HEK293 (cell line): Measurements from ENCODE around the gene PTGFRN.

ENCODE experiments used
- CTCF ChIA-PET: fragments of 350-600 bp; formaldehyde crosslinking; extraction: SDS; loops from one replicate; lab custom pipeline; 2021; ENCODE audit warnings: antibody characterized with exemption; lab: Yijun Ruan, JAX
- POLR2A ChIA-PET: fragments of 300-600 bp; formaldehyde crosslinking; extraction: SDS; loops from one replicate; lab custom pipeline; 2020; ENCODE audit warnings: antibody characterized with exemption, inconsistent platforms; lab: Yijun Ruan, JAX
- H3K27ac ChIP-seq: fragments of 200-500 bp; sonication (Bioruptor generic); 2 replicates; pipeline ENCODE4 v1.5.1; 2014; ENCODE audit warnings: low read depth, low read length, control low read depth, inconsistent platforms; ENCODE audit errors: extremely low read depth
- H3K36me3 ChIP-seq, 2 experiments: fragments of 200-500 bp in 1 of 2; sonication (Bioruptor generic) in 1 of 2; 1 replicate in 1 of 2; 2 replicates in 1 of 2; pipeline ENCODE4 v1.5.1; 2014 to 2017; ENCODE audit warnings: inconsistent platforms in 2 of 2, low read length in 2 of 2; ENCODE audit not compliant: control insufficient read depth in 2 of 2, insufficient read depth in 1 of 2
- H3K4me1 ChIP-seq: fragments of 200-500 bp; sonication (Bioruptor generic); 2 replicates; pipeline ENCODE4 v1.5.1; 2014; ENCODE audit warnings: mild to moderate bottlenecking, low read length, inconsistent platforms; ENCODE audit not compliant: control insufficient read depth, insufficient read depth
- H3K4me3 ChIP-seq: 2 replicates; pipeline ENCODE4 v1.5.1; 2011; ENCODE audit warnings: low read depth, mild to moderate bottlenecking, control low read depth, low read length, moderate library complexity
- H3K9me3 ChIP-seq: fragments of 200-500 bp; sonication (Bioruptor generic); 2 replicates; pipeline ENCODE4 v1.5.1; 2014; ENCODE audit warnings: low read depth, low read length, inconsistent platforms; ENCODE audit not compliant: control insufficient read depth, insufficient read depth
- ATF2 ChIP-seq: fragments of 450-650 bp; formaldehyde crosslinking; IDR thresholded peaks from 2 replicates; pipeline ENCODE4 v1.5.1; 2016; ENCODE audit warnings: missing biosample characterization, missing genetic modification characterization, low read depth
- EGR2 ChIP-seq: fragments of 450-650 bp; formaldehyde crosslinking; IDR thresholded peaks from 2 replicates; pipeline ENCODE4 v1.5.1; 2016; ENCODE audit warnings: low read depth, missing biosample characterization, missing genetic modification characterization
- FEZF1 ChIP-seq: fragments of 450-650 bp; formaldehyde crosslinking; IDR thresholded peaks from 2 replicates; pipeline ENCODE4 v1.5.1; 2016; ENCODE audit warnings: missing biosample characterization, missing genetic modification characterization
- KLF16 ChIP-seq: fragments of 450-650 bp; formaldehyde crosslinking; IDR thresholded peaks from 2 replicates; pipeline ENCODE4 v1.5.1; 2017; ENCODE audit warnings: missing biosample characterization, missing genetic modification characterization
- ZFP41 ChIP-seq: fragments of 450-650 bp; formaldehyde crosslinking; IDR thresholded peaks from 2 replicates; pipeline ENCODE4 v1.5.1; 2016; ENCODE audit warnings: missing biosample characterization, missing genetic modification characterization, borderline replicate concordance
- ZNF146 ChIP-seq: fragments of 450-650 bp; formaldehyde crosslinking; IDR thresholded peaks from 2 replicates; pipeline ENCODE4 v1.5.1; 2016; ENCODE audit warnings: missing biosample characterization, missing genetic modification characterization
- ZNF423 ChIP-seq: fragments of 450-650 bp; formaldehyde crosslinking; IDR thresholded peaks from 2 replicates; pipeline ENCODE4 v1.5.1; 2016; ENCODE audit warnings: missing biosample characterization, missing genetic modification characterization
- ZNF48 ChIP-seq: fragments of 450-650 bp; formaldehyde crosslinking; IDR thresholded peaks from 2 replicates; pipeline ENCODE4 v1.5.1; 2016; ENCODE audit warnings: missing biosample characterization, missing genetic modification characterization
- ZNF518A ChIP-seq: fragments of 450-650 bp; formaldehyde crosslinking; conservative IDR thresholded peaks from 2 replicates; pipeline ENCODE4 v1.5.1; 2016; ENCODE audit warnings: low read depth, missing biosample characterization, missing genetic modification characterization
- ZNF544 ChIP-seq: fragments of 450-650 bp; formaldehyde crosslinking; IDR thresholded peaks from 2 replicates; pipeline ENCODE4 v1.5.0; 2017; ENCODE audit warnings: missing biosample characterization, missing genetic modification characterization
- ZNF610 ChIP-seq: fragments of 450-650 bp; formaldehyde crosslinking; IDR thresholded peaks from 2 replicates; pipeline ENCODE4 v1.5.1; 2016; ENCODE audit warnings: missing biosample characterization, missing genetic modification characterization, borderline replicate concordance
- ZNF692 ChIP-seq: fragments of 450-650 bp; formaldehyde crosslinking; IDR thresholded peaks from 2 replicates; pipeline ENCODE4 v1.5.1; 2016; ENCODE audit warnings: missing biosample characterization, missing genetic modification characterization
- ZNF704 ChIP-seq: fragments of 450-650 bp; formaldehyde crosslinking; IDR thresholded peaks from 2 replicates; pipeline ENCODE4 v1.5.1; 2016; ENCODE audit warnings: missing biosample characterization, missing genetic modification characterization
- ZSCAN16 ChIP-seq: fragments of 450-650 bp; formaldehyde crosslinking; IDR thresholded peaks from 2 replicates; pipeline ENCODE4 v1.5.1; 2016; ENCODE audit warnings: missing biosample characterization, missing genetic modification characterization

PTGFRN gene

GRCh38 chr1:116940814-116941599 is 31.3 kb downstream of the PTGFRN start (continued):
- TF ChIP-seq ZNF692: no peak
- TF ChIP-seq ZNF544: no peak
- TF ChIP-seq ZNF610 (tag by site-specific recombination): no peak

GRCh38 chr1:116941670-116942069 is 32.0 kb downstream of the PTGFRN start:
- ChIA-PET CTCF (interaction anchor here (0.6 to 0.7 kb wide), 2 partner anchors 33 to 58 kb away, joined by 3 read pairs; no protein-coding TSS in a partner anchor), POLR2A (no interaction called here)
- Histone ChIP-seq H3K27ac (no peak overlapping the region), H3K4me1 (peaks cover 16% of the 10 kb centered on the region), H3K4me3 (no peak overlapping the region), H3K36me3 (peaks cover 0 to 54% of the 10 kb centered on the region in 2 experiments; a peak in 1 of 3 replicates), H3K9me3 (no peaks in the 10 kb centered on the region)
- no peak for TF ChIP-seq ZNF423 (tag by site-specific recombination)
- no peak for TF ChIP-seq ZNF518A
- TF ChIP-seq KLF16 (tag by site-specific recombination): no peak
- TF ChIP-seq ATF2 (tag by site-specific recombination): no peak
- no peak for TF ChIP-seq ZSCAN16
- no peak for TF ChIP-seq ZNF48 (tag by site-specific recombination)
- TF ChIP-seq EGR2 (tag by site-specific recombination): no peak
- no peak for TF ChIP-seq ZNF704 (tag by site-specific recombination)
- TF ChIP-seq FEZF1: no peak
- TF ChIP-seq ZNF146: no peak
- TF ChIP-seq ZFP41 (tag by site-specific recombination): no peak
